Fibroblast of mammary gland (primary cell): ENCODE measurements around the gene NXN.
A peak's percentile ranks its signal among the peaks of the same experiment; 100 is the strongest.

Source experiments
- DNase-seq: peaks from one replicate; pipeline ENCODE4 v3.0.0-alpha.2; 2010; ENCODE audit warnings: low read depth
- H3K4me3 ChIP-seq: 2 replicates; pipeline ENCODE4 v1.5.1; 2011; ENCODE audit warnings: low read depth, mild to moderate bottlenecking, low read length, moderate library complexity; ENCODE audit not compliant: control insufficient read depth
- TF ChIP-seq, protein P1 (sequence below): conservative IDR thresholded peaks from 2 replicates; pipeline ENCODE4 v1.5.1; 2011; ENCODE audit warnings: low read depth, low read length, inconsistent platforms; ENCODE audit not compliant: control insufficient read depth, insufficient read depth

The NXN gene

GRCh38 chr17:828761-829160 is 150.8 kb downstream of the NXN start:
- TF ChIP-seq, protein P1, sequence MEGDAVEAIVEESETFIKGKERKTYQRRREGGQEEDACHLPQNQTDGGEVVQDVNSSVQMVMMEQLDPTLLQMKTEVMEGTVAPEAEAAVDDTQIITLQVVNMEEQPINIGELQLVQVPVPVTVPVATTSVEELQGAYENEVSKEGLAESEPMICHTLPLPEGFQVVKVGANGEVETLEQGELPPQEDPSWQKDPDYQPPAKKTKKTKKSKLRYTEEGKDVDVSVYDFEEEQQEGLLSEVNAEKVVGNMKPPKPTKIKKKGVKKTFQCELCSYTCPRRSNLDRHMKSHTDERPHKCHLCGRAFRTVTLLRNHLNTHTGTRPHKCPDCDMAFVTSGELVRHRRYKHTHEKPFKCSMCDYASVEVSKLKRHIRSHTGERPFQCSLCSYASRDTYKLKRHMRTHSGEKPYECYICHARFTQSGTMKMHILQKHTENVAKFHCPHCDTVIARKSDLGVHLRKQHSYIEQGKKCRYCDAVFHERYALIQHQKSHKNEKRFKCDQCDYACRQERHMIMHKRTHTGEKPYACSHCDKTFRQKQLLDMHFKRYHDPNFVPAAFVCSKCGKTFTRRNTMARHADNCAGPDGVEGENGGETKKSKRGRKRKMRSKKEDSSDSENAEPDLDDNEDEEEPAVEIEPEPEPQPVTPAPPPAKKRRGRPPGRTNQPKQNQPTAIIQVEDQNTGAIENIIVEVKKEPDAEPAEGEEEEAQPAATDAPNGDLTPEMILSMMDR: no peak
- peak; percentile 52 for DNase-seq
- H3K4me3 ChIP-seq: no peak overlapping the region

GRCh38 chr17:826778-827177 is 152.8 kb downstream of the NXN start:
- no peak for DNase-seq
- TF ChIP-seq, protein P1: no peak
- H3K4me3 ChIP-seq: no peak overlapping the region

- no peak overlapping the region for H3K4me3 ChIP-seq
- TF ChIP-seq, protein P1: no peak
- no peak for DNase-seq
Observed at GRCh38 chr17:825216-825615, 154.4 kb downstream of the NXN start.

DNA sequence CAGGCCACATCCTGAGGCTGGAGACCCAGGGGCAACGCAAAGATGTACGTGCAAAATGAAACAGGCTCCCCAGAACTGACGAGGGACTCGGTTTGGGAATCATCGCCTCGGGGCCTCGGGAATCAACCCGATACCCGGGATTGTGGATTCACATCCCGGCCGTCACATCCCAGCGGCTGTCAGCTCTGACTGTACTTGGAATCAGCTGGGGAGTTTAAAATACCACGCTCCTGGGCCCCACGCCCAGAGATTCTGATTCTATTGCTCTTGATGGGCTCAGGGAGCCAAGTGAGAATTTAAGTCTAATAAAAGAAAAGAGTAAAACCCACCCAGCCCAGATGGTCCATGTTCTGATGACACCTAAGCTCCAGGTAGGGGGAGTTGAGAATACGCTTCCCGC is 155.2 kb downstream of the NXN start:
- TF ChIP-seq, protein P1: no peak
- no peak for DNase-seq

GRCh38 chr17:823501-823902 is 156.1 kb downstream of the NXN start:
- no peak overlapping the region for H3K4me3 ChIP-seq
- TF ChIP-seq, protein P1: no peak
- no peak for DNase-seq

More for the DNA sequence above, 155.2 kb downstream of the NXN start:
- no peak overlapping the region for H3K4me3 ChIP-seq

DNA sequence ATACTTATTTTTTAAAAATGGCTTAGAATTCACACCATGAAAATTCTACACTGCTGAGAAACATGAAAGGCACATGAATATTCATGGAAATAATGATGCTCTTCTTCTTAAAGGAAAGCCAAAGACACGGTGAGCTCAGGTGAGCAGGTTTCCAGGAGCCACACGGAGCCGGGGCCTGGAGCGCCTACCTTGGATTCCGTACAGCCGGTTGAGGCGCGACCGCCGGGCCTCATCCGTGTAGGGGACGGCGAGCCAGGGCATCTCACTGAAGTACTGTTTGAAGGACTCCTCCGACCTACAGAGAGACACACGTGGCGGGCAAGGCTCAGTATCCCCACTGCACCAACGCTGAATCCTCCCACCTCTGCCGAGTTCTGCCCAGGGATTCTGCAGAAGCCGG is 160.3 kb downstream of the NXN start:
- DNase-seq: no peak
- TF ChIP-seq, protein P1: no peak
- no peak overlapping the region for H3K4me3 ChIP-seq

DNA sequence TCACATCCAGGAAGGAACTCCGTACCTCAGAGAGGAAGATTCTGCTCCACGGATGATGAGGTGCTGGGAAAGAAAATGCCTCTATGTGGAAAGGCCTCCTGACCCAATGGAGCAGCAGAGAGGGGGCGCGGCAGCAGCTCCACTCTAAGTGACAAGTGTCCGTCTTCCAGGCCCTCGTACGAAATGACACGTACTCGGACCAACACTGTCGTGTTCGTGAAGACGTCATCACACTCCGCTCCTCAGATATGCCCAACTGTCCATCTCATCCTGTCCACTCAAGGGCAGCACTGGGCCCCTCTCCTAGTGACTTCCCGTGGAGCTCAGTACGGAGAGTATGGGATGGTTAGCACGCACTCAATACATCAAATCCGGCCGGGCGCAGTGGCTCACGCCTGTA is 165.2 kb downstream of the NXN start:
- no peak for DNase-seq
- H3K4me3 ChIP-seq: no peak overlapping the region
- TF ChIP-seq, protein P1: no peak
